Measurements from ENCODE around the gene TRIB2.

TRIB2 gene

GRCh38 chr2:12719400-12720277 lies 2.9 kb downstream of the TRIB2 start:
- no peak for DNase-seq (ENCODE audit: low read depth in 1 of 2, low spot score in 1 of 2)

GRCh38 chr2:12720278-12720620 lies 3.5 kb downstream of the TRIB2 start:
- DNase-seq (ENCODE audit: low read depth in 1 of 2, low spot score in 1 of 2) = no peak

GRCh38 chr2:12720754-12721378 lies 4.1 kb downstream of the TRIB2 start:
- no peak for DNase-seq (ENCODE audit: low read depth in 1 of 2, low spot score in 1 of 2)

- no peak for DNase-seq (ENCODE audit: low read depth in 1 of 2, low spot score in 1 of 2)
These were observed 5.1 kb downstream of the TRIB2 start for GRCh38 chr2:12721566-12722446.

GRCh38 chr2:12722447-12723316 lies 5.9 kb downstream of the TRIB2 start:
- no peak for DNase-seq (ENCODE audit: low read depth in 1 of 2, low spot score in 1 of 2)

- no peak for DNase-seq (ENCODE audit: low read depth in 1 of 2, low spot score in 1 of 2)
These were observed 7.2 kb downstream of the TRIB2 start for GRCh38 chr2:12723736-12724463.

- no peak for DNase-seq (ENCODE audit: low read depth in 1 of 2, low spot score in 1 of 2)
These were observed 8.8 kb downstream of the TRIB2 start for GRCh38 chr2:12725233-12726187.

GRCh38 chr2:12726271-12726670 lies 9.5 kb downstream of the TRIB2 start:
- DNase-seq (ENCODE audit: low read depth in 1 of 2, low spot score in 1 of 2) = no peak

GRCh38 chr2:12727065-12727464 lies 10.3 kb downstream of the TRIB2 start:
- DNase-seq (ENCODE audit: low read depth in 1 of 2, low spot score in 1 of 2) = no peak

- no peak for DNase-seq (ENCODE audit: low read depth in 1 of 2, low spot score in 1 of 2)
These were observed 10.9 kb downstream of the TRIB2 start for GRCh38 chr2:12727641-12728040.

- peak in 1 of 2 donors; percentile 30 for DNase-seq (ENCODE audit: low read depth in 1 of 2, low spot score in 1 of 2)
These were observed 11.6 kb downstream of the TRIB2 start for GRCh38 chr2:12728221-12728777.

- no peak for DNase-seq (ENCODE audit: low read depth in 1 of 2, low spot score in 1 of 2)
These were observed 13.5 kb downstream of the TRIB2 start for GRCh38 chr2:12730265-12730664.

GRCh38 chr2:12731701-12732280 lies 15.1 kb downstream of the TRIB2 start:
- no peak for DNase-seq (ENCODE audit: low read depth in 1 of 2, low spot score in 1 of 2)

GRCh38 chr2:12732651-12733050 lies 15.9 kb downstream of the TRIB2 start:
- no peak for DNase-seq (ENCODE audit: low read depth in 1 of 2, low spot score in 1 of 2)

- DNase-seq (ENCODE audit: low read depth in 1 of 2, low spot score in 1 of 2) = no peak
These were observed 17.1 kb downstream of the TRIB2 start for GRCh38 chr2:12733846-12734245.

GRCh38 chr2:12734914-12735654 lies 18.3 kb downstream of the TRIB2 start:
- no peak for DNase-seq (ENCODE audit: low read depth in 1 of 2, low spot score in 1 of 2)

GRCh38 chr2:12737297-12737696 lies 20.6 kb downstream of the TRIB2 start:
- DNase-seq (ENCODE audit: low read depth in 1 of 2, low spot score in 1 of 2) = no peak
